Loucy (cell line): Measurements from ENCODE around the gene PKM.

ENCODE experiments used
- CTCF ChIP-seq: fragments of 200-600 bp; sonication (generic); conservative IDR thresholded peaks from 2 replicates; pipeline ENCODE4 v1.5.1; 2014; ENCODE audit warnings: mild to moderate bottlenecking, antibody characterized with exemption, low read length
- EZH2phosphoT487 ChIP-seq: fragments of 200-600 bp; IDR thresholded peaks from 2 replicates; pipeline ENCODE4 v1.6.1; 2018; ENCODE audit warnings: antibody characterized with exemption, mild to moderate bottlenecking, moderate library complexity, borderline replicate concordance

- TF ChIP-seq CTCF (no peak), EZH2phosphoT487 (no peak)
These were observed 3.8 kb downstream of the PKM start for GRCh38 chr15:72227192-72227586.
